CD8-positive, alpha-beta memory T cell (primary cell): ENCODE measurements around the gene OR13H1. TPM values are rescaled to one million over a fixed set of nuclear protein-coding genes. Genes with fewer than 3 reads are reported as not detected.
"Not testable (repeated sequence)": the region's sequence is repeated elsewhere in the genome, so short reads cannot be mapped to it uniquely, and the experiment has no call there.

Experiments
- CTCF ChIA-PET: fragments of 350-600 bp; sonication (Branson Sonifier 250); formaldehyde crosslinking; loops from one replicate; lab custom pipeline; 2021; ENCODE audit warnings: antibody characterized with exemption; lab: Charles Lee
- POLR2A ChIA-PET: fragments of 350-600 bp; sonication (Branson Sonifier 250); formaldehyde crosslinking; loops from one replicate; lab custom pipeline; 2021; ENCODE audit warnings: antibody characterized with exemption; lab: Charles Lee
- DNase-seq, 5 donors: peaks; one replicate each; pipeline versions ENCODE4 v3.0.0 to v3.0.0-alpha.2; 2020 to 2022; ENCODE audit warnings: mixed read lengths in 1 of 5
- H3K27ac ChIP-seq: one replicate; pipeline ENCODE4 v1.7.0; 2013; ENCODE audit warnings: low read depth, mild to moderate bottlenecking, low read length, moderate library complexity
- H3K27me3 ChIP-seq: 2 replicates; pipeline ENCODE4 v1.7.0; 2013; ENCODE audit warnings: low read length, mild to moderate bottlenecking; ENCODE audit not compliant: insufficient read depth, poor library complexity, severe bottlenecking
- H3K36me3 ChIP-seq: 2 replicates; pipeline ENCODE4 v1.7.0; 2013; ENCODE audit warnings: mild to moderate bottlenecking, low read length, moderate library complexity; ENCODE audit not compliant: insufficient read depth
- H3K4me1 ChIP-seq: 2 replicates; pipeline ENCODE4 v1.7.0; 2013; ENCODE audit warnings: mild to moderate bottlenecking, low read length, moderate library complexity; ENCODE audit not compliant: insufficient read depth
- H3K4me3 ChIP-seq: 2 replicates; pipeline ENCODE4 v1.7.0; 2013; ENCODE audit warnings: mild to moderate bottlenecking, low read length
- H3K9me3 ChIP-seq: 2 replicates; pipeline ENCODE4 v1.7.0; 2013; ENCODE audit warnings: mild to moderate bottlenecking, low read length
- H3K27ac Mint-ChIP-seq, 8 donors: one replicate each; pipeline ENCODE4 v1.8.0; 2020 to 2021; ENCODE audit warnings: mixed read lengths in 8 of 8, mild to moderate bottlenecking in 6 of 8, inconsistent platforms in 3 of 8, moderate library complexity in 3 of 8
- H3K27me3 Mint-ChIP-seq, 2 donors: one replicate each; pipeline ENCODE4 v1.8.0; 2020 to 2021; ENCODE audit warnings: mixed read lengths in 2 of 2, mild to moderate bottlenecking in 1 of 2, moderate library complexity in 1 of 2
- H3K36me3 Mint-ChIP-seq, 3 donors: one replicate each; pipeline ENCODE4 v1.8.0; 2020 to 2021; ENCODE audit warnings: mixed read lengths in 3 of 3, inconsistent platforms in 1 of 3, mild to moderate bottlenecking in 1 of 3
- H3K4me1 Mint-ChIP-seq, 3 donors: one replicate each; pipeline ENCODE4 v1.8.0; 2020 to 2021; ENCODE audit warnings: mixed read lengths in 3 of 3, inconsistent platforms in 1 of 3, mild to moderate bottlenecking in 1 of 3
- H3K4me3 Mint-ChIP-seq, 7 donors: one replicate each; pipeline ENCODE4 v1.8.0; 2020 to 2021; ENCODE audit warnings: mixed read lengths in 7 of 7, mild to moderate bottlenecking in 6 of 7, moderate library complexity in 4 of 7, inconsistent platforms in 2 of 7
- H3K9me3 Mint-ChIP-seq, 5 donors: one replicate each; pipeline ENCODE4 v1.8.0; 2020 to 2022; ENCODE audit warnings: mixed read lengths in 5 of 5, mild to moderate bottlenecking in 3 of 5, moderate library complexity in 2 of 5, inconsistent platforms in 1 of 5
- polyA plus RNA-seq: library from polyadenylated mRNA; unstranded; fragments of 300-500 nt; fragmentation: Illumina TruSeq; gene quantifications from one replicate; pipeline ENCODE4 v1.2.3, GENCODE V29; 2021
- total RNA-seq, 2 experiments: library from RNA; stranded (reverse); gene quantifications; one replicate each; pipeline ENCODE4 v1.2.3, GENCODE V29; 2021

OR13H1 gene
- total and polyA plus RNA-seq, 3 experiments from 2014 or later = not detected

DNA sequence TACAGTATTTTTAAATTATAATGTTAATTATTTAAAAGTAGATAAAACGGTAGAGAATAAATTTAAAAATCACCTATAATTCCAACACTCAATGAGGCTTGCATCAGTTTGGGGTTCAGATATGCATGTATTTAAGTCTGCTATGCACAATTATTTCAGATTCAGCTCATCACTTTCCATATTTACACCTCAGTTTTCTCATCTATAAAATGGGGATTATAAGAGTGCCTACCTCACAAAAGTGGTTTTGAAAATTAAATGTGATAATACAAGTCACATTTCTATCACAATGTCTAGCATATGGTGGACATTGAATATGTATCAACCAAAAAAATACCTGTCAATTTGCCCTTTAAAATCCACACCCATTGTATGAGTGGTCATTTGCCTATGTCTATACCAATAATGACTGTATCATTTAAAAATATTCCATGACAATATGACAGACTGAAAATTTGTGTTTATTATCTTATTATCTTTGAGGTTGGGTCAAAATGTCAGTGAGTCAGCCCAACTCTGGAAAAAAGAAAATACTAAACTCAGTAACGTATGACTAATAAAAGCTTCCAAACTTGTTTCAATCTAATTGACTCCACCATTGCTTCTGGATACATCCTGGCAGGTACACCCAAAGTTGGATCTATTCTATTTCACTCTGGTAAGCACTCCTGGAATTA is 20.8 kb downstream of the OR13H1 start:
- DNase-seq = no peak
- Mint-ChIP-seq H3K4me1 (no peaks in the 10 kb centered on the region), H3K9me3 (peaks cover 0 to 2% (median 0%) of the 10 kb centered on the region in 5 donors), H3K36me3 (no peaks in the 10 kb centered on the region), H3K27ac (no peak overlapping the region), H3K27me3 (peaks cover 0 to 6% of the 10 kb centered on the region in 2 donors), H3K4me3 (no peak overlapping the region)
- POLR2A ChIA-PET = no interaction called here
- no peak overlapping the region for H3K4me3 ChIP-seq
- no peaks in the 10 kb centered on the region for H3K9me3 ChIP-seq
- no peak overlapping the region for H3K27ac ChIP-seq
- no peaks in the 10 kb centered on the region for H3K27me3 ChIP-seq
- H3K36me3 ChIP-seq = no peaks in the 10 kb centered on the region
- no peaks in the 10 kb centered on the region for H3K4me1 ChIP-seq
- CTCF ChIA-PET = no interaction called here

DNA sequence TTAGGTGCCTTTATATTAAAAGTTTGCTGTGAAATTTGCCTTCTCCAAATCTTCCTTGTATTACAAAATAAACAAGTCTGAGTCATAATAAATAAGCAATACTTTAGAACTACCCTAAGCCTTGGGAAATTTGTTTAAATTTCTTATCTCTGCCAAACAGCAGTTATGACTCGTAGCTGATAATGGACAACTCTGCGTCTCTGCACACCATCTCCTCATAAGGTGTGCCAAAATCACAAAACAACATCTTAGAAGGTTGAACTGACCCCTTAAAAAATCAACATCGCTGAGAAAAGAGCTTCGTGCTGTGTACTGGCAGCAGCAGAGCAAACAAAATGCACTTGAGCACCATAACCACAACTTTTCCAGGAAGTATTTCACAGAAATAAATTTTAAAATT is 22.0 kb downstream of the OR13H1 start:
- DNase-seq = no peak
- no peak overlapping the region for H3K4me3 Mint-ChIP-seq
- POLR2A ChIA-PET = no interaction called here
- H3K27ac ChIP-seq = no peak overlapping the region
- H3K27ac Mint-ChIP-seq = no peak overlapping the region
- H3K27me3 ChIP-seq = no peaks in the 10 kb centered on the region
- H3K4me3 ChIP-seq = no peak overlapping the region
- H3K36me3 ChIP-seq = no peaks in the 10 kb centered on the region
- no peaks in the 10 kb centered on the region for H3K4me1 Mint-ChIP-seq
- H3K9me3 ChIP-seq = no peaks in the 10 kb centered on the region
- CTCF ChIA-PET = no interaction called here
- H3K36me3 Mint-ChIP-seq = no peaks in the 10 kb centered on the region
- no peaks in the 10 kb centered on the region for H3K4me1 ChIP-seq
- peaks cover 0 to 2% (median 0%) of the 10 kb centered on the region in 5 donors for H3K9me3 Mint-ChIP-seq
- H3K27me3 Mint-ChIP-seq = peaks cover 0 to 1% of the 10 kb centered on the region in 2 donors

DNA sequence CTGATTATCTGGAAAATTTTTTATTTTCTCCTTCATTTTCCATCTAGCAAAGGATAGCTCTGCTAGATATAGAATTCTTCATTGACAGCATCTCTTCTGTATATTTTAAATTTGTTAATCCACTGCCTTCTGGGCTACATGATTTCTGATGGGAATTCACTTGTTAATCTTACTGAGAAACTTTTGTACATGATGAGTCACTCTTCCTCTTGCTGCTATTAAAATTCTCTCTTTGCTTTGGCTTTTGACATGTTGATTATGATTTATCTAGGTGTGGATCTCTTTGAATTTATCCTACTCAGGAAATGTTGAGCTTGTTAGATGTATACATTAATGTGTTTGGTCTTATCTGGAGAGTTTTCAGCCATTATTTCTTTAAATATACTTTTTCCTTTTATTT is 27.5 kb downstream of the OR13H1 start:
- no peak for DNase-seq
- no peaks in the 10 kb centered on the region for H3K4me1 ChIP-seq
- Mint-ChIP-seq H3K9me3 (no peaks in the 10 kb centered on the region), H3K27me3 (peaks cover 4 to 10% of the 10 kb centered on the region in 2 donors), H3K4me3 (no peak overlapping the region), H3K36me3 (no peaks in the 10 kb centered on the region), H3K27ac (no peak overlapping the region), H3K4me1 (no peaks in the 10 kb centered on the region)
- H3K27me3 ChIP-seq = no peaks in the 10 kb centered on the region
- CTCF ChIA-PET = no interaction called here
- H3K9me3 ChIP-seq = no peaks in the 10 kb centered on the region
- H3K4me3 ChIP-seq = no peak overlapping the region
- H3K36me3 ChIP-seq = no peaks in the 10 kb centered on the region
- POLR2A ChIA-PET = no interaction called here
- no peak overlapping the region for H3K27ac ChIP-seq

DNA sequence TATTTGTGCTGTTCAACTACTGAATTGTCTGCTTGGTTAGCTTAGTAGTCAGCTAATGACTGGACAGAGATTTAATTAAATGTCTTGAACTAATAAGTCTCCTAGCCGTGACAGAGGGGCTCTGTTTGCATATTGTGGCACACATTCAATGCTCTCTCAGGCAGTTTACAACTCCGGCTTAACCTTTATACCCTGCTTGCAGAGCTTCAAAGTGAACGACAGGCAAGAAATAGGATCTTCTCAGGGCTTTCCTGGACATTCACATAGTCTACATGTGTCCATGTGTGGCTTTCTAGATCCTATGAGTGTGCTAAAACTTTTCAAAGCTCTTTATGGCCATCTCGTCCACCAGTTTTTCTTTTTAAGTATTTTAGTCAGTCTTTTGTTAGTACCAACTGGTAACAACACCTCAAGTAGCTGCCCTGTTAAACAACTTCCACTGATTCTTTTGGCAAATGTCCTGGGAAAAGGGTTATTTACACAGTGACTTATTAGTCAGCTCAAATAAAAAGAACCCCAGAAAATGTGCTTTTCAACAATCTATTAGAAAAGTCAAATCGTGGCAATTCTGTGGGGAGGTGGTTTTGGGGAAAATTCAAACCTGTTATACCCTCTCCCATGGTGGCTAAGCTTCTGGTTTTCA is 28.6 kb downstream of the OR13H1 start:
- Histone ChIP-seq H3K27ac (no peak overlapping the region), H3K4me1 (no peaks in the 10 kb centered on the region), H3K9me3 (no peaks in the 10 kb centered on the region), H3K27me3 (no peaks in the 10 kb centered on the region), H3K4me3 (no peak overlapping the region), H3K36me3 (no peaks in the 10 kb centered on the region)
- Mint-ChIP-seq H3K27ac (no peak overlapping the region), H3K4me1 (no peaks in the 10 kb centered on the region), H3K36me3 (no peaks in the 10 kb centered on the region), H3K9me3 (no peaks in the 10 kb centered on the region), H3K4me3 (no peak overlapping the region), H3K27me3 (peaks cover 4 to 10% of the 10 kb centered on the region in 2 donors)
- ChIA-PET POLR2A (no interaction called here), CTCF (no interaction called here)
- DNase-seq = no peak

DNA sequence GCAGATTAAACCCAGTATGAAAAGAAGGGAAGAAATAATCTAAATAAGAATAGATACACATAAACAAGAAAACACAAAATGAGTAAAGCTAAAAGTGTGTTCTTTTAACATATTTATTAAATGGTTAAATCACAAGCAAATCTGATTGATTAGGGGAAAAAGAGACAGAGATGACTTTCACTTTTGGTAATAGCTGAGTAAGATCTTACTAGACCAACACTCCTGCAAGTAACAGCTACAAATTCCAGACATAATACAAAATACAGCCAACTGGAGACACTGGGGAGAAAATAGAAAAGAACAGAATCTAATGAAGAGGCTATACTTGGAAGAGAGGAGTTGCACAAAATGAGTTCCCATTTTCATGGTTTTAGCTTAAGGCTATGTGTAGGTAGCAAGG is 33.5 kb downstream of the OR13H1 start:
- ChIA-PET CTCF (no interaction called here), POLR2A (no interaction called here)
- H3K4me1 ChIP-seq = no peaks in the 10 kb centered on the region
- H3K9me3 Mint-ChIP-seq = peaks cover 0 to 2% (median 0%) of the 10 kb centered on the region in 5 donors
- no peak overlapping the region for H3K27ac ChIP-seq
- H3K36me3 Mint-ChIP-seq = no peaks in the 10 kb centered on the region
- no peak overlapping the region for H3K4me3 Mint-ChIP-seq
- no peaks in the 10 kb centered on the region for H3K27me3 ChIP-seq
- H3K9me3 ChIP-seq = no peaks in the 10 kb centered on the region
- H3K27me3 Mint-ChIP-seq = peaks cover 4 to 15% of the 10 kb centered on the region in 2 donors
- no peaks in the 10 kb centered on the region for H3K36me3 ChIP-seq
- no peak for DNase-seq
- H3K27ac Mint-ChIP-seq = no peak overlapping the region
- no peaks in the 10 kb centered on the region for H3K4me1 Mint-ChIP-seq
- no peak overlapping the region for H3K4me3 ChIP-seq

DNA sequence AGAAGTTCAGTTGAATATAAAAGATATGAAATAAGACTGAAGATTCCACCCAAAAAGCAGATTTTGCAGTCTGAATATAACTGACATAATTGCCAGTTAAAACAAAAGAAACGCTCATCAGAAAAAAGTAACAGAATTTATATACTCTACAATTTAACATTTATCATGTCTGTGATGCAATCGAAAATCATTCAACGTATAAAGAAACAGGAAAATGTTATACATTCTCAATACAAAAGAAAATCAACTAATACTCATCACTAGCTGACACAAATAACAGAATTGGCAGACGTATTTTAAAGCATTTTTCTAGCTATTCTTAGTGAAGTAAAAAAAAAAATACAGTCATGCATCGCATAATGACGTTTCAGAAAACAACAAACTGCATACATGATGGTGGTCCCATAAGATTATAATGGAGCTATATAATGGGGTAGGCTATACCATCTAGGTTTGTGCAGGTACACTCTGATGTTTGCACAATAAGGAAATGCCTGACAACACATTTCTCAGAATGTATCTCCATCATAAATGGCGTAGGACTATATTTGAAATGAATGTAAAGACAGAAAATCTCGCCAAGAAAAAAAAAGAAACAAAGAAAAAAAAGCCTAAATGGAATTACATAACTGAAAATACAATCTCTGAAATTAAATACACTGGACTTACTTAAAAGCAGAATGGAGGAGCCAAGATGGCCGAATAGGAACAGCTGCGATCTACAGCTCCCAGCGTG is 34.3 kb downstream of the OR13H1 start:
- H3K9me3 Mint-ChIP-seq = peaks cover 0 to 2% (median 0%) of the 10 kb centered on the region in 5 donors
- no peaks in the 10 kb centered on the region for H3K36me3 Mint-ChIP-seq
- Histone ChIP-seq H3K4me1 (no peaks in the 10 kb centered on the region), H3K27ac (no peak overlapping the region), H3K36me3 (no peaks in the 10 kb centered on the region), H3K9me3 (no peaks in the 10 kb centered on the region), H3K4me3 (no peak overlapping the region), H3K27me3 (no peaks in the 10 kb centered on the region)
- CTCF ChIA-PET = no interaction called here
- H3K4me3 Mint-ChIP-seq = no peak overlapping the region
- H3K27me3 Mint-ChIP-seq = peaks cover 4 to 15% of the 10 kb centered on the region in 2 donors
- POLR2A ChIA-PET = no interaction called here
- no peaks in the 10 kb centered on the region for H3K4me1 Mint-ChIP-seq
- H3K27ac Mint-ChIP-seq = peak overlapping the region in 1 of 8 donors; percentile 33
- DNase-seq = no peak

DNA sequence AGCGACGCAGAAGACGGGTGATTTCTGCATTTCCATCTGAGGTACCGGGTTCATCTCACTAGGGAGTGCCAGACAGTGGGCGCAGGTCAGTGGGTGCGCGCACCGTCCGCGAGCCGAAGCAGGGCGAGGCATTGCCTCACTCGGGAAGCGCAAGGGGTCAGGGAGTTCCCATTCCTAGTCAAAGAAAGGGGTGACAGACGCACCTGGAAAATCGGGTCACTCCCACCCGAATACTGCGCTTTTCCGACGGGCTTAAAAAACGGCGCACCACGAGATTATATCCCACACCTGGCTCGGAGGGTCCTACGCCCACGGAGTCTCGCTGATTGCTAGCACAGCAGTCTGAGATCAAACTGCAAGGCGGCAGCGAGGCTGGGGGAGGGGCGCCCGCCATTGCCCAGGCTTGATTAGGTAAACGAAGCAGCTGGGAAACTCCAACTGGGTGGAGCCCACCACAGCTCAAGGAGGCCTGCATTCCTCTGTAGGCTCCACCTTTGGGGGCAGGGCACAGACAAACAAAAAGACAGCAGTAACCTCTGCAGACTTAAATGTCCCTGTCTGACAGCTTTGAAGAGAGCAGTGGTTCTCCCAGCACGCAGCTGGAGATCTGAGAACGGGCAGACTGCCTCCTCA is 35.0 kb downstream of the OR13H1 start:
- H3K9me3 Mint-ChIP-seq, POLR2A ChIA-PET, H3K4me3 ChIP-seq, H3K9me3 ChIP-seq, H3K36me3 ChIP-seq, H3K27ac ChIP-seq, H3K4me1 Mint-ChIP-seq, H3K36me3 Mint-ChIP-seq, CTCF ChIA-PET, H3K27me3 ChIP-seq, H3K4me1 ChIP-seq, H3K4me3 Mint-ChIP-seq, DNase-seq: not testable (repeated sequence)
- Mint-ChIP-seq H3K27ac (peak overlapping the region in 1 of 8 donors; percentile 33), H3K27me3 (peaks cover under 1 to 11% of the 10 kb centered on the region in 2 donors)

DNA sequence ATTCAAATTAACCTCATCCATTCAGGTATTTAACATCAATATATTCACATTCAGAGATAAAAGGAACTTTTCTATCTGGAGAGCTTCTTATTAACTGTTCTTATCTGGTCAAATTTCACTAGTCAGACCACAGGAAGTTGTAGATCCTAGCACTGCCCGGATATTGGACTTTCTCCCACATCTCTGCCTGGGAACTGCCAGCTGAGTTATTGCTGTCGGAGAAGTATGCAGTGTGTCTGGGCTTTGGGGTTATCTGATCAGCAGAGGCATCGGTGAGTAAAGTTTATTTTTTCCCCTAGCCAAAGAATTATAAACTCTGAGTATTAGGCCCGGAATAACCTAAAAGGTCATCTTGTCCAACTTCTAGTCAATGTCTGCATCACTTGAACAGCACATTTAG is 45.1 kb downstream of the OR13H1 start:
- H3K27me3 ChIP-seq = no peaks in the 10 kb centered on the region
- H3K36me3 Mint-ChIP-seq = no peaks in the 10 kb centered on the region
- H3K27ac ChIP-seq = no peak overlapping the region
- no peak overlapping the region for H3K4me3 ChIP-seq
- H3K9me3 Mint-ChIP-seq = no peaks in the 10 kb centered on the region
- H3K4me1 Mint-ChIP-seq = no peaks in the 10 kb centered on the region
- no peak overlapping the region for H3K27ac Mint-ChIP-seq
- no peaks in the 10 kb centered on the region for H3K4me1 ChIP-seq
- no peaks in the 10 kb centered on the region for H3K36me3 ChIP-seq
- no peak for DNase-seq
- H3K4me3 Mint-ChIP-seq = no peak overlapping the region
- no peaks in the 10 kb centered on the region for H3K9me3 ChIP-seq
- ChIA-PET POLR2A (no interaction called here), CTCF (no interaction called here)
- peaks cover 0 to 10% of the 10 kb centered on the region in 2 donors for H3K27me3 Mint-ChIP-seq
